NT2/D1 (cell line): ENCODE results near the gene DNAJC6.

Experiments
- SUZ12 ChIP-seq: IDR thresholded peaks from 2 replicates; pipeline ENCODE4 v1.6.1; 2011; ENCODE audit not compliant: insufficient read length, insufficient read depth; ENCODE audit errors: extremely low read depth
- YY1 ChIP-seq: IDR thresholded peaks from 2 replicates; pipeline ENCODE4 v1.6.1; 2011; ENCODE audit not compliant: insufficient read length, insufficient read depth

DNA sequence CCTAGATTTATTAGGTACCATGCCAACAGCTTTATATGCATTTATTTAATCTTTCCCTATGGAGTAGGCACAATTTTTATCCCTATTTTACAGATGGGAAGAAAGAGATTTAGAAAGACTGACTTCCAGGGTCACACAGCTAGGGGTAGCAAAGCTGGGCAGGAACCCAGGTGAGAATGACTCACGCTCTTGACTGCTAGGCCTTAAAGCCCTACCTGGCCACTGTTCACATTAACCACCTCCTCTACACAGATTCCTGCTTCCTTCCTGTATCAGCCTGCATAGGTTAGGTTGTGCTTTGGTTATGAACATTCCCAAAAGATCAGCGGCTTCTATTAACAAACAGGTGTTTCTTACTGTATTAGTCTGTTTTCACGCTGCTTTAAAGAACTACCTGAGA, 53.2 kb downstream of the DNAJC6 start:
- TF ChIP-seq YY1, result no peak
- no peak for TF ChIP-seq SUZ12
